HG02588 (cell line): ENCODE measurements around the gene AHNAK.

ENCODE experiments used
- ATAC-seq: cut with Tn5 transposase; IDR thresholded peaks from one replicate; pipeline ENCODE4 v1.9.1; 2021; ENCODE audit warnings: mild to moderate bottlenecking, moderate library complexity; ENCODE audit not compliant: unreplicated experiment

Gene AHNAK

DNA sequence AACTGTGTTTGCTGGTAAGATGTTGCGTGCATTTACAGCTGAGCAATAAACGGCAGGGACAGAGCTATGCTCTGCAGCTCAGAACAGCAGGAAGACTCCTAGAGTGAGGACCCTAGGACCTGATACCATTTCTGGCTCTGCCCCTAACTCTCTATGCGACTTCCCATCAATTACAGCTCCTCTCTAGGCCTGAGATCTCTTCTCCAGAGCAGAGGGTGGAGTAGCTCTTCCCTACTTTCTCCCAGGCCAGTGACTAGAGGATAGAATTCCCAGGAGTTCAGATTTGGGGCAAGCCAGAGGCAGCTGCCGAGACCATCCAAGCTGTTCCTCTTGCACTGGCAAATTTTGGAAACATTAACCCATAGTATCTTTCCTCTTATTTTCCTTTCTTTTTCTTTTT is 140.6 kb downstream of the AHNAK start:
- no peak for ATAC-seq

DNA sequence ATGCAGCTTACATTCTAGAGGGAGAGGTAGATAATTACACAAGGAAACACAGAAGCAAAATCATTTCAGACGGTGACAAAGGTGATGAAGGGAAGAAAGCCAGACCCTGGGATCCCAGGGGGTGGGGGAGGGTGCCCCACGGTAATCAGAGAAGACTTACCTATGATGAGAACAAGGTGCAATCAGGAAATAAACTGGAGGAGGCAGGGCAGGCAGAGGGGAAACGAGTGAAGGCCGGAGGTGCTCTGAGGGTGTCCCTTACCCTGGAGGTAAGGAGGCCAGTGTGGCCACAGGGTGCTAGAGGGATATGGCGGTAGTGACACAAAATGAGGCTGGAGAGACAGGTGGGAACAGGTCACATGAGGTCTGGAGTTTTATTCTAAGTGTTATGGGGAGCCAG is 141.7 kb downstream of the AHNAK start:
- no peak for ATAC-seq

DNA sequence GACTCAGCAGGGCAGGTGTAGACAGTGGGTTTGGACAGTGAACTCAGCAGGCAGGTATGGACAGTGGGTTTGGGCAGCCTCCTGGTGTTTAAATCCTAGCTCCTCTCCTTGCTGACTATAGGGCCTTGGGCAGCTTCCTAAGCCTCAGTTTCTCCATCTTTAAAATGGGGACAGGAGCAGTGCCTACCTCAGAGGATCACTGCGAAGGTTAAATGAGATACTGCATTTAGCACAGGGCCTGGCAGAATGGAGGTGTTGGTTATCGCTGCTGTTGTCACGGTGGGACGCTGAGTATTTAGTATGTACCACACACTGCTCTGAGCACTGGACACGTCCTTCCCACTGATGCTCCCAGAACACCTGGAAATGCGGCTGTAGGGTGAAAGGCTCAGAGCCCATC is 142.2 kb downstream of the AHNAK start:
- no peak for ATAC-seq

DNA sequence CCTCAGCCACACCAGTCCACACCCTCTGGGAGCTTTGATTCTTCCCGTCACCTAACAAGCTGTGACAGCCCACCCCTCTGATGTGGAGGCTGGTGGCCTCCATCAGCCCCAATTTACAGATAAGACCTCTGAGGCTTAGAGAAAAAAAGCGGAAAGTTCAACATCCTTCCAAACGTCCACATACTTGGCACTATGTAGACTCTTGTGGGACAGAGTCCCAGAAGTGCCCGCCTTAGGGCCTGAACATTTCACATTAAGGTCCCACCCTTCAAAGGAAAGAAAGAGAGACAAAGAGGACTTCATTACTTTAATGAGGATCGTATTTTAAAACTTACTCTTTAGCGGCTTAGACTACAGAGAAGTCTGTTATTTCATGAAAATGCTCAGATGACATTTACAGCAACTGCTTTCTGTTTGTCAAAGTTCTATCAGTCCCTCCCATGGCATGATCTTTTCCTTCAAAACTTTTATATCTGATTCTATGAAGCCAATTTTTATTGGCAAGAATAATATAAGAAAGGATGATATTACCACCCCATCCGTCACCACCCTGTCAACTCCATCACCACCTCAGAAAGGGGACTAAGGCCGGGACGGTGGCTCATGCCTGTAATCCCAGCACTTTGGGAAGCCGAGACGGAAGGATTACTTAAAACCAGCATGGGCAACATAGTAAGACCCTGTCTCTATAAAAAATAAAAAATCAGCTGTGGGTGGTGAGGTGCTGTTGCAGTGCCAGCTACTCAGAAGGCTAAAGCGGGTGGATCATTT is 143.5 kb downstream of the AHNAK start:
- no peak for ATAC-seq

DNA sequence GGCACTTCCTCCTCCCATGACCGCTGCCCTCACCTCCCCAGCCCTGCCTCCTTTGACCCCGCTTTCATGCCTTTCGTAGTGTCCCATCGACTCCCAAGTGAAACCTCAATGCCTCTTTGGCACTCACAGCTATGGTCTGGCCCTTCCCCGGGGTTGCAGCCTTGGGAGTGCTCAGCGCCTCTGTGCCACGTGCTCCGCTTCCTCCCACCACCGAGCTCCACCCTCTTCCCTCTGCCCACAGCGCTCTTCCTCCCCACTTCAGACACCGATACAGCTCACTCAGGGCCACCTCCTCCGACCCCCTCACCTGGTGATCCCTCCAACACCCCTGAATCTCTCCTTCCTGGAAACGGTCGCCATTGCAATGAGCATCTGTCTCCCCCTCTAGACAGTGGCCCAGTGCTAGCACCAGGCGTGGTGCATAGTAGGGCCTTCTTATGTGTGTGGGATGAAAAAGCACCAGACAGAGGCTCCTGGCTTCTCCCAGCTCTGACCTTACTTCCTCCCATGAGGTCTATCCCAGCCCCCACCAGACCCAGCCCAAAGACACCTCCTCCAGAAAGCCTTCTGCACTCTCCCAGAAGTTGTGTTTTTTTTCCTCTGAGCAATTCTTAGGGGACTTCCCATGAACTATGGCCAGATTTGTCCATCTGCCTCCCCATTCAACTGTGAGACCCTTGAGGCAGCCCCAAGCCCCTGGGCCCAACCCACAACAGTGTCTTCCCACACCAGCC is 144.2 kb downstream of the AHNAK start:
- ATAC-seq = no peak

DNA sequence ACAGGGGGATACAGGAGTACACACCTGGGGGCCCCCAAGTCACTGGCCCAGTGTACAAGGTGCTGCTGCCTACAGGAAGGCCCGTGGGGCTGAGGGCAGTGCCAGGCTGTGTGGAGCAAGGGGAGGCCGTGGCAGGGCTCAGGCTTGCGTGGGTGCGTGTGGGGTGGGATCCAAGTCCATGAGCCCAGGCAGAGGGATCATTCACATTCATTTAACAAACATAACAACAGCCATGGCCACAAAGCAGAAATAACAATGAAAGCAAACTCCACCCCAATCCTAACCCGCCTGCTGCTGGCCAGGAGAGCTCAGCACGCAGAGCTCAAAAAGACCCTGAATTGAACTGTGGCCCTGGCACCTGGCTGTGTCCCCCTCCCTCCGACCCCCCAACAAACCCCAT is 144.8 kb downstream of the AHNAK start:
- no peak for ATAC-seq

DNA sequence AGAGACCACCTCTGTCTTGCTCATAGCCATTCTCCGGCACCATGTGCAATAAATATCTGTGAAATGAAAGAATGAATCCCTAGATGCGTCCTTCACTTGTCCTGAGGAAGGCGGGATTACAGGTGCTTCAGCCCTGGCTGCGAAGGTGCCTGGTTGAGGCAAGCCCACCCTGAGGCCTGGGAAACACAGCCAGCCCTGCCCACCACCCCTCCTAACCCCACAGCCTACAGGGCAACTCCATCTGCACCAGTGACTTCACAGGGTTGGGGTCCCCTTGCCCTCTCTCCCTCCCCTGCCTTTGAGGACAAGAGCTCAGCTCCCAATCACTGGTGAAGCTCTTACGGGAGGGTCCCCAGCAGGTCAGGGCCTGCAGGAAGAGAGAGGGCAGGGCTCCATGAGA is 145.2 kb downstream of the AHNAK start:
- ATAC-seq = no peak

DNA sequence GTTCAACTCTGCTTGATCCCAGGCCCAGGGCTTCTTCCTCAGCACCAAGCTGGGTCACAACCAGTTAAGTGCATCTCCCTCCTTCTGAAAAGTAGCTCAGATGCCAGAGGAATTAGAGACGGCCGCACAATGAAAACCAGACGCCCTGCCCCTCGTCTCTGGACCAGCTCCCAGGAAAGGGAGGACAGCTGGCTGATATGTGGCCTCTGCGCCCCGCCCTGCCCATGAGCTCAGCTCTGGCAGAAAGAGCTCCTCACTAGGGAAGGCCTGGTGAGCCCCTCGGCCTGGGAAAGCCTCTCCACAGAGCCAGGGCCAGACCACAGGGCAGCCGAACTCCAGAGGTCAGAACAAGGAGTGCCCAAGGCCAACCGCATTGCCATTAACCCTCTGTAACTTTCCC is 145.8 kb downstream of the AHNAK start:
- ATAC-seq = no peak

DNA sequence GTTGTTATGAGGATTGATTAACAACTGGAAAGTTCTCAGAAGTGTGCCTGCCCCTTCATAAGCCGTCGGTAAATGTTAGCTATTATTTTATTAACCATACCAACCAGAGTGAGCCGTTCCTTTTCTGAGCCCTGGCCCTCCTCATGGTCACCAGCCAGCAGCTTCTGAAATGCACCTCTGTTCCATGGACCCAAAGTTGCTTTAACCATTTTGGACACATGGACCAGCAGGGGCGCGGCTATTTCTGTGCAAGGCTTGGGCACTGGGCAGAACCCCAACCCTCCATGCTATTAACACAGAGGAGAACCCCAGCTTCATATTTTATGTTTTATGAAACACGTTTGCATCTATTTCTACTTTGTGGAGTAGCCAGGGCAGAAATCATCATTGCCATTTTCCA is 146.3 kb downstream of the AHNAK start:
- ATAC-seq = no peak

DNA sequence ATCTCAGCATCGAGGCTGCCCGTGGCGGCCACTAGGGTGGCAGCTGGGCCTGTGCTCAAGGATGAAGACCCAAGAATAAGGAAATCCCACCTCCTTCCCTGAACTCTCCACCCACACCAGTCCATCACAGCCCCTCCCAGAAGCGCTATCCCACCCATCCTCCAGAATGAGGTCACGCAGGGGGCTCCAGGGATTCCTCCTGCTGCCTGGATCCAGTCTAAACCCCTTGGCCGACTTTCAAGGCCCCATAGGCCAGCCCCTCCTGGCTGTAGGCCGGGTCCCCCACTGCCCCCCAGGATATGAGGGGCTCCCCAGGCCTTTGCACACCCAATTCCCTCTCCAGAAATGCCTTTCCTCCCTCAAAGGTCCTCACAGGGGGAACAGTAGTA is 146.7 kb downstream of the AHNAK start:
- ATAC-seq = no peak

DNA sequence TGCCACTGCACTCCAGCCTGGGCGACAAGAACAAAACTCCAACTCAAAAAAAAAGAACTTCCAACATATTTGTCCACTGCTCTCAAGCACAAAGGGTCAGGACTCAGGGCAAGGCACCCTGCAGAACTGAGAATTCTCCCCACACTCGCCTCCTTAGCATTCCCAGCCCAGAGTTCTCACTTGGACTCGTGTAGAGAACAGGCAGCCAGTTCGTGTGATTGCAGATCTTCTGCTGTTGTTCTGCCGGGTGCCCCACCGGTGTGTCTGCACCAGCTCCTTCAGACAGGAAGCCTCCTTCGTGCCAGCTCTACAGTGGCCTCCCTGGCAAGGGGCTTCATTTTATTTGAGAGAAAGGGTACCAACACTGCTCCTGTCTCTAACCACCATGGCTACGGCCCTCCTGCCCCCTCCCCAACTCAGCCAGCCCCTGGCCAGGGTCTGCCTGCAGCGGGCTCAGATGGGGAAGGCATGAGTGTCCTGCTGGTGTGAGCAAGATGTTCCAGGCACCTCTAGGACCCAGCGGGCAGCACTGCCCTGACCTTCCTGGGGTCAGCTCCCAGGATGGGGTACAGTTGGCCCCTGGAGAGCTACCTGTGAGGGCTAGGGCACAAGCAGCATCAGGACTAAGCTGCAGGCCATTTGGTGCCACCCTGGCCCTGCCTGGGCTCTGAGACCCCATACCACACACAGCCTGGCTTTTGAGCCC is 147.3 kb downstream of the AHNAK start:
- no peak for ATAC-seq

DNA sequence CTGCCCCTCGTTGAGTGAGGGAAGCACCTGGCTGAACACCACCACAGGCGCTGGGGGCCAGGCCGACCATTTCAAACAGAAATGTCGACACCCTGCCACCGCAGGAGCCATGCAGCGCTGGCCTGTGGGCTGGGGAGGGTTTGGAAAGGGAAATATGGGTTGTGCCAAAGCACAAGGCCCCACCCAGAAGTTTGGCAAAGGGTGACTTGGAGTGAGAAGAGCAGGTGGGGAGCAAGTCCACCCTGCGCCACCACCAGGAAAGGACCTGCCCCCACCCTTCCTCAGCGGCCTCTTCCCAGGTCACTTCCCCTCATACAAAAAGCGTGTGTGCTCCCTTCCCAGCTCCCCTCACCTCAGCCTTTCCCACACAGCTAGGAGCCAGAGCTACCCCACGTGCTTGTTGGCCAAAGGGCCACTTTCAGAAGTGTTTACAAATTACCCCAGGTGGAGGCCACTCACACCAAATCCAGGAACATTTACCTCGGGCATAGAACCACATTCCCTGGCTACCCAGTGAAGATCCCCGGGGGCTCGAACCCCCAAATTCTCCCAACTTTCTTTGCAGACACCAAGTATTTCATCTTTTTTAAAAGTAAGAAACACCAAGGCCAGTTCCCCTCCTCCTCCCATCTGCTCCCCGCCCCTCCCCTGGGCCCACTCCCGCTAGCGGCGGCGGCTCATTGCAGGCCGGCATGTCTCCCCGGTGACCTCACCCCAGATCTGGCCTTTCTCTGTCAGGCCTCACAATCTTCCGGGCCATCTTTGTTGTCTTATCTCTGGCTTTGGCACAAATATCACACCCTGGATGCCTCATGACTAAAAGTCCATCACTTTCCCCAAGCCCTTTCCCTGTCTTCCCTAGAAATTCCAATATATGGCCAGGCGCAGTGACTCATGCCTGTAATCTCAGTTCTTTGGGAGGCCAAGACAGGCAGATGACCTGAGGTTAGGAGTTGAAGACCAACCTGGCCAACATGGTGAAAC is 148.3 kb downstream of the AHNAK start:
- ATAC-seq = no peak

DNA sequence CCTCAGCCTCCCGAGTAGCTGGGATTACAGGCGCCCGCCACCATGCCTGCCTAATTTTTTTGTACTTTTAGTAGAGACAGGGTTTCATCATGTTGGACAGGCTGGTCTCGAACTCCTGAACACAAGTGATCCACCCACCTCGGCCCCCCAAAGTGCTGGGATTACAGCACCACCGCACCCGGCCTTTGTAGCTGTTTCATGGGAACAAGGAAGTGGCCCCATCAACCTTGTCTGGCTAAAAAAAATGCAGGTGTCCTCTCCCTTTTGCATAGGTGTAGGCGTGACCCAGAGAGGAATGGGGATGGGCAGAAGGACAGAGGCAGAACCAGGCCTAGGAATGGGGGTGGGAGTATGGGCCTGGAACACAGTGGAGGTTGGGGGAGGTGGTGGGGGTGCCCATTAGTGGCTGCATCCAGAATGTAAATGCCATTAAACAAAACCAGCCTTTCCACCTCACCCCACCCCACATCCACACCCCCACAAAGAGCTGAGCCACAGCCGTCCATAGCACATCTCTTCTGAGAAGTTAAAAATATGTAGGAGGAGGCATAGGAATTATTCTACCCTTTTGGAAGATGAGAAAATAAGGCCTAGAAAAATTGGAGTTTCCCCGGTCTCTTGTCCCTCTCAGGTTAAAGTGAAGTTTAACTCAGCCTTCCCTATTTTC is 150.6 kb downstream of the AHNAK start:
- ATAC-seq = no peak

DNA sequence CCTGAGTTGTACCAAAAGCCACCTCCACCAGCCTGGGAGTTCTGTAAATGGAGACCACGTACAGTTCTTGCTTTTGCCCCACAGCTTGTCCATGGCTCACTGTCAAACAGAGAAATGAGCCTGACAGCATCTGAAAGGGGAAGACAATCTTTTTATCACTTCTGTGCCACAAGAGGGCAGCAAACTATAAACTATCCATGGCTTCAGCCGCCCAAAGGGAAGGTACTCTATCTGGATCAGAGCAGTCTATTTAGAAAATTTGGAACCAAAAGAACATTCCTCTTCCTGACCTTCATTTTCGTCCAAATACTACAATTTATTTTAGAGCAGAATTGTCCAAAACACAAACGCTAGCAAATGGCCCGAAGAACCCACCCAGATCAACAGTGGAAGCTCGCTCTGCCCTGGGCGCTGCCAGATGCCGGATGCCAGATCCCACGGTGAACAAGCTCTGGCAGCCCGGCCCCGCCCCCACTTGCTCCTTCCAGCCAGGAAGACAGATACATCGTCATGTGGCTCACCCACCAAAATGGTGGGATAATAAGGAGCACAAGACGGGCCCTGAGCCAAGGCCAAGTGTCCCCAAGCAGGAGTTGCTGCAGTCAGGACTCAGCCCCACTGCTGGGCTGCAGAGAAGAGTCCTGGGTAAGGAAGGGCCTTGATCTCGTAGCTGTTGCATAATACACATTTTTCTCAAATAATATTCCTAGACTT is 151.6 kb downstream of the AHNAK start:
- ATAC-seq = no peak

DNA sequence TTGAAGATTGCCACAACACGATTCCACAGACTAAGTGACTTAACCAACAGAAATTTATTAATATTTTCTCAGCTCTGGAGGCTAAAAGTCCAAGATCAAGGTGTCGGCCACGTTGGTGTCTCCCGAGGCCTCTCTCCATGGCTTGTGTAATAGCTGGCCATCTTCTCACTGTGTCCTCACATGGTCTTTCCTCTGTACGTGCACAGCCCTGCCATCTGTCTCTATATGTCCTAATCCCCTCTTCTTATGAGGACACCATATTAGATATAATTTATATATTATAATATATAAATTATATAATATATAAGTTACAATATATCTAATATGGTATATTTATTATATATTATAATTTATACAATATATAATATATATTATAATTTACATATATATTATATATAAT is 152.9 kb downstream of the AHNAK start:
- ATAC-seq = no peak

DNA sequence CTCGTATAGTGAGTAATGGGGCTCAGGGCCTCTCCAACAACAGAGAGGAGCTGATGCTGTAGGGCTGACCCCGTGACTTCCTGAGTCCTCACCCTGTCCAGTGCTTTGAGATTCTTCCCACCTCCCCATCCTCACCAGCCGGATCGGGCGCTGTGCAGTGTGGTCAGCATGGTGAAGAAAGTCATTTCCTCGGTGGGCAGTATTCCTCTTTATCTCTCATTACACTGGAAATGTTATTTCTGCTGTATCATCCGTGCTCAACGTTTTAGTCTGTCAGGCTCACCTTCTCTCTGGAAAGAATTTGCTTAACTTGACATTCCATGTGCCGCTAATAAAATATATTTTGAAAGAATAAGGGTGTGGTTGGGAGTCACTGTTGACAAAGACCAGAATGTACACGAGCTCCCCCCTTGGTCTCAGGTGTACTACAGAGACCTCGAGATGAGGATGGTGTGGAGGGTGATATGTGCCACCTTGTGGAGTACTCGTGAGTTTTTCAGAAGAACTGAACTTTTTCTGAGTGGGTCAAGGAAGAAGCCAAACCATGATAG is 153.5 kb downstream of the AHNAK start:
- ATAC-seq = no peak

DNA sequence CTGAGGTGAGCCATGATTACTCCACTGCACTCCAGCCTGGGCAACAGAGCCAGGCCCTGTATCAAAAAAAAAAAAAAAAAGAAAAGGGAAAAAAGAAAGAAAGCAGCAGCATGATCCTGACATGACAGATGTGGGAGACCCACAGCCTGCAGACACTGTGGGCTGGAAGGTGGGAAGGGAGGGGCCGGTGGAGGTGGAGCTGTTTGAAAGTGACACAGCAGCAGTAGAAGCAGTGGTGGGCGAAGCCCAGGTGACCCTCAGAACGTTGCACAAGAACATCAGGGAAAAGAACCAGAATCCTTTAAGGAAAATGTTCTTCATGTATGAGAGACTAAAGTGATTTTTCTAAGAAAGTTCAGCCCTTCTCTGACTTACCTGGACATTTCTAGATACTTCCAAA is 154.1 kb downstream of the AHNAK start:
- ATAC-seq = no peak

DNA sequence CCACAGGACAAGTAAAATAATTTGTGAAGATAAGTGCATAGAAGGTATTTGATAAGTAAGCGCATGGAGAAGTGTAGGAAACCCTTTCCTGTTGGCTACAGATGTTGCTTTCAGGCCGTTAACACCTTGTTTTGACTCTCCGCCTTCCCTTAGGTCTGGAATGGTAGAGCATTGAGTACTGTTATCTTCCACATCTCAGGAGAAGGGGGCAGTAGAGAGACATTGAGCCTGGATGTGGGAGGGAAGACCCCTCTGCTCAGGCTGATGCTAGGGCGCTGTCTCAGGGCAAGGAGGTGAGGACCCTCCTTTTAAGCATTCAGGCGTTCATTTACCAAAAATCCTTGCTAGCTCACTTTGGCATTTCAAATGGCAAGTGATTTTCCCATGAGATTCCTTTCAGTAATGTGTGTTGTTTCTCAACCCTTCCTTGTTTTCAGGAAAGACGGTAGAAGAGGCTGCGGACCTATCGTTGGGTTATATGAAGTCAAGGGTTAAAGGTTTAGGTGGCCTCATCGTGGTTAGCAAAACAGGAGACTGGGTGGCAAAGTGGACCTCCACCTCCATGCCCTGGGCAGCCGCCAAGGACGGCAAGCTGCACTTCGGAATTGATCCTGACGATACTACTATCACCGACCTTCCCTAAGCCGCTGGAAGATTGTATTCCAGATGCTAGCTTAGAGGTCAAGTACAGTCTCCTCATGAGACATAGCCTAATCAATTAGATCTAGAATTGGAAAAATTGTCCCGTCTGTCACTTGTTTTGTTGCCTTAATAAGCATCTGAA is 154.8 kb downstream of the AHNAK start:
- no peak for ATAC-seq

DNA sequence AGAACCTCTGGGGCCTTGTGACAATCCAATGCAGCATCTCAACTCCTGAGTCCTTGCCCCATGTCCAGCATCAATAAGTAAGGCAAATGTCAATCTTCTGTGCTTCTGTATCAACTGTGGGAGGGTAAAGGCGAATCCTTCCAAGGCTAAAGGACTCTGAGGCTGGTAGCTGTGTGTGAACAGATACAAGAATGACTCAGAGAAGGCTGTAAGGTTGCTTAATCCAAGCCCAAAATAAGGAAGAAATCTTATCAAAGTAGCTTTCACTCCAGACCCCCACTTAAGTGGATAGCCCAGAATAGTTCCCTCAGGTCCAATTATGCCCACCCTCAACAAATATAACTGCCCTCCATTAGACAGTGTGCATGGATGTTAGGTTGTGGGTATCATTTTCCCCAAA is 155.9 kb downstream of the AHNAK start:
- no peak for ATAC-seq
